Stimulated activated CD8-positive, alpha-beta memory T cell treated with anti-CD3 and anti-CD28 coated beads, Interleukin-15, amount 100 ng/mL, for 1 hour (primary cell): Measurements from ENCODE around the gene NDOR1.

ENCODE experiments used
- DNase-seq: peaks from one replicate; pipeline ENCODE4 v3.0.0-alpha.2; 2020; ENCODE audit warnings: low read depth

The NDOR1 gene

GRCh38 chr9:137183980-137184595, 21.4 kb upstream of the NDOR1 start:
- DNase-seq = no peak

DNA sequence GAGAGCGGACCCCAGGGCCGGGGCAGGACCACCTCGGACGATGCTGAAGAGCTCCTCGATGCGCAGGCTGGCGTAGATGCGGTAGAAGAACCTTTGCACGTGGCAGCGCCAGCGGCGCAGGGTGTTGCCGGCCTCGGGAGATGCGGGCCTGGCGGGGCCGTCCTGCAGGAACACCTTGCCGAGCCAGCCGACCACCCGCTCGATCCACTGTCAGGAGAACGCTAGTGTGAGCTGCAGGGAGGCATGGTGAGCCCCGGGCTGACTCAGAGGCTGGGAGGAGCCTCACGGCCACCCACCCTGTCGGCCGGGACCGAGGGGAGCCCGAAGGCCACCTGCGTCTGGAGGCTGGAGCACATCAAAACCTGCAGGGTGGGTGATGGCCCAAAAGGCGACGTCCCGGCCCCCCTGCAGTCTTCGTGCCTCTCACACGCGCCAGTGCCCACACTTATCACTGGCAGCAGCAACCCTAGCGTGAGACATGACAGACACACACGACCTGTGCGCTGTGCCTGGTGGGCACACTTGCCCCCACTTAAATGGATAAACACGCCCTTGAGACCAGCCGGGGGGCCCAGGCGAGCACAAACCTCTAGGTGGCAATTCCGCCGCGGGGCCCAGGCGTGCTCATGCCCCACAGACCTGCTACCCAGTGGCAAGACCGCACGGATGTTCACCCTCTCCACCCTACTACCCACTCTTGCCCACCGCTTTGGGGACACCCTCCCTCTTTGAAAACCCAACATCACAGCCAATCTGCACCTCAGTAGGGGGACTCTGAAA, 20.4 kb upstream of the NDOR1 start:
- no peak for DNase-seq

DNA sequence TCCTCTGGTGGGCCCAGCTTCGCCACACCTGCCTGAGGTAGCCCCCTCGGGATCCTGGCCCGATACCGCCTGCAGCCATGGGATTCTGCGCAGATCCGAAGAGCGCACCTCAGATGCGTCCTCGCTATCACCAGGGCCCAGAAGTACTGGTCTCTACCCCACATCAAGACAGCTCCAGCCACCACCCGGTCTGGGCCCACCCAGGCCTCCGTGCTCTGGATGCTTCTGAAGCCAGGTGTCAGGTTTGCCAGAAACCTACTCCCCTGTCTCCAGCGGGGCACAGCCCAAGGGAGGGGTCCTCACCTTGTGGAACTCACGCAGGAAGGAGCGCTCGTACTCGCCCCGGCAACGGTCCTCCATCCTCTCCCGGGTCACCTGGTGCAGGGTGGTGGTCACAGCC, 19.6 kb upstream of the NDOR1 start:
- no peak for DNase-seq

- DNase-seq = no peak
Measured at GRCh38 chr9:137186385-137186784, 19.1 kb upstream of the NDOR1 start.

DNA sequence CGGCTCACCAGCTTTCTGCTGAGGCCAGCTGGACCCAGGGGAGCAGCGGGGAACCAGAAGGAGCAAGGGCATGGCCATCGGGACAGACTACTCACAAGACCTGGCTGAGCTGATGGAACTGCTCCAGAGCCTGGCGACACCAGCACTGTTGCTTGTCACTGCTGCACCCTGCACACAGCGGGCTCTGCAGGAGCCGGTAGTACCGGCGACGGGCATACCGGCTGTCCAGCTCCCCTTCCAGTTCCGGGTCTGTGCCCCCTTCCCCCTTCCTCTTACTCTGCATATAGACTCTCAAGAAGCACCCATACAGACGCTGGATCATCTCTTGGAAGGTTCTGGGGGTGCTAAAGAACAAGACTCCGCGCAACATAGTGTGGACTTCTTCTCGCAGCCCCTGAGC, 18.1 kb upstream of the NDOR1 start:
- DNase-seq = no peak

DNA sequence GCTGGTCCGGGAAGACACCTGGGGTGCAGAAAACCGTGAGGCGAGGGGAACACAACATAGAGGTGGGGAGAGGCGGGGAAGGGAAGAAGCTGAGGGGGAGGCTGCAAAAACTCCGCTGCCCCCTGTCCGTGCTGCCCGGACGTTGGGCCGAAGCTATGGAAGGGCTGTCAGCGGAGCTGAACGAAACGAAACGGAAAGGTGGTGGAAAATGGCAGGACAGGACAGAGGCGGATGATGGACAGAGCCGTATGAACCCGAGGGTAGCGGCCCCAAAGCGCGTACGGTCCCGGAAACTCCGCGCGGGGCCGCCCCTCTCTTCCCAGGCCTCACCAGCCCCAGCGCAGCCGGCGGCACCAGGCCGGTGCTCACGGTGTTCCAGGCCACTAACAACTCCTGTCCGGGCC, 17.4 kb upstream of the NDOR1 start:
- no peak for DNase-seq

GRCh38 chr9:137188490-137189296, 16.8 kb upstream of the NDOR1 start, which contains the start of the genes ANAPC2 and SSNA1:
ANAPC2 (minus strand) TSS chr9:137188560; CDS start chr9:137188532, 28 bp downstream.
SSNA1 (plus strand) TSS chr9:137188676; CDS start chr9:137188727, 51 bp downstream.
- peak; percentile 85 for DNase-seq

DNA sequence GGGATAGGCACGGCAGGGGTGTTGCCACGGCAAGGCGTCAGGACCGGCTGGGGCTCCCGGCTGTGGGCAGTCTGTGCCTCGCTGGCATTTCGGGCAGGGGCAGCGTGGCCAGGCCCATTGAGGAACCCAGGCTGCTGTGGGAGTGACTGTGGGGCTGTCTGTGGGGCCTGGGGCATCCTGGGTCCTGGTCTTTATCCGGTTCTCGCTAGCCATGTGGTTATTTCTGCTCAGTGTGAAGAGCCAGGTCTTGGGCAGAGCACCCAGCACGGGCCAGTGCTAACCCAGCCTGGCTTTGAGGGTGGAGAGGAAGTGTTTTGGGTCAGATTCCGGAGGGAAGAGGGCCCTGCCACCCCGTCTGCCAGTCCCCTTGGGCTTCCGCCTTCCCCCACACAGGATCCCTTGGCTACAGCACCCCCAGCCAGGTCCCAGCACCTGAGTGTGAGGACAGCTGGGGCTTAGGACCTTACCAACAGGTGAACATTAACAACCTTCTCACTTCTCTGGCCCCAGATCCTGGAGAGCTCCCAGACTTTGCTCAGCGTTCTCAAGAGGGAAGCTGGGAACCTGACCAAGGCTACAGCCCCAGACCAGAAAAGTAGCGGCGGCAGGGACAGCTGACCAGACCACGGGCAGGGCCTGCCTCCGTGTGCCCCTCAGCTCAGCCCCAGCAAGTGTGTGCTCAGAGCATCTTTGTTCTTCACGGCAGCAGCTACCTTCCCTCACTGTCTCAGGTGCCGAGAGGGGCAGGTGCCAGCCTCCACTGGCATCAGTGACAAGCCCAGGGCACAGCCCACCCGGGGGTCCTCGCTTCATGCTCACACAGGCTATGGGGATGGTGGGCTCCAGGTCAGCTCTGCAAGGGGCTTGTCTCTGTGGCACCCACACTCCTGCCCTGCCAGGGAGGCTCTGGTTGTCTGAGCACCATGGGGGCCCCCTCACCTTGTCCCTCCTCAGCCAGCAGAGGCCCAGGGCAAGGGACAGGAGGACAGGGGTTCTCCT, 15.9 kb upstream of the NDOR1 start:
- no peak for DNase-seq

- DNase-seq = no peak
Measured at GRCh38 chr9:137190315-137190856, 15.1 kb upstream of the NDOR1 start.

GRCh38 chr9:137191245-137191644, 14.3 kb upstream of the NDOR1 start:
- no peak for DNase-seq

GRCh38 chr9:137191691-137192447, 13.6 kb upstream of the NDOR1 start:
- no peak for DNase-seq

DNA sequence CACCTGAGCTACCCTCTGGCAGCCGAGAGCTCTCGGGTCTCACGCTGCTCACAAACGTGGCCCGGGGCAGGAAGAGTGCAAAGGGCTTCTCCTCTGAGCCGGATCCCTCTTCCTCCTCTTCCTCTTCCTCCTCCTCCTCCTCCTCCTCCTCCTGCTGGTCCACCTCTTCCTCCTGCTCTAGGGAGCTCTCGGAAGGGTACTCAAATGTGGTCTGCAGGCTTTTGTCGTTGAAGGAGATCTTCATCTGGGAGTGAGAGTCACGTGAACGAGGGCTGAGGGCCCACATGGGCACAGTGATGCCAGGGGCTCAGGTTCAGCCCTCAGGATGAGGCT, 13.1 kb upstream of the NDOR1 start:
- no peak for DNase-seq

- no peak for DNase-seq
Measured at GRCh38 chr9:137192859-137193258, 12.6 kb upstream of the NDOR1 start.

- no peak for DNase-seq
Measured at GRCh38 chr9:137193771-137194170, 11.7 kb upstream of the NDOR1 start.

- no peak for DNase-seq
Measured at GRCh38 chr9:137194388-137194787, 11.1 kb upstream of the NDOR1 start.

GRCh38 chr9:137194909-137195308, 10.6 kb upstream of the NDOR1 start:
- no peak for DNase-seq

DNA sequence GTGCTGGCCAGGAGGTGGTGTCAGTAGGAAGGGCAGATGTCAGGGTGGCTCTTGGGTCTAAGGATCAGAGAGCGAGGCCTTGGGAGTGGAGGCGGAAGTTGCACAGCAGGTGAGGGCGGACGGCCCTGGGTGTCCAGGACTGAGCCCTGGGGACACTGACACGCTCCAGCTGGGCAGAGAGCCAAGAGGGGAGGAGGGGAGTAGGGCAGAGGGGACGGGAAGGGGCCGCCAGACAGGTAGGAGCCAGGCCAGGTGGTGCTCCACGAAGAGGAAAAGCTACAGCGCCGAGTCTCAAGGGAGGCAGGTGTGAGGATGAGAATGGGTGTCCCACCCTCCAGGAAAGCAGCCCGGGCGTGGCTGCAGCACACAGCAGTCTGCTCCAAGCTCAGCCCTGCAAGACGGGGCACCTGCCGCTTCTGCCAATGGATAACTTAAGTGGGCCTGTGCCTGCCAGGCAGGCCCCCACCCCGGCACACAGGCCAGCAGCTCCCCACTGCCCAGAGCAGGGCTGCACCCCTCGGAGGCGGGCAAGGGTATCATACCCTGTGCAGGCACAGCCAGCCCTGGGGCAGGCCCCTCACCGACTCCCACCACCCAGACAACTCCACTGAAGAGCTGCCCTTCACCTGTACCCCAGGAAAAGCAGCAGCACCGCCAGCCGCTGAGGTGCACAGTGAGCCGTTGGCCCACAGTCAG, 9.8 kb upstream of the NDOR1 start:
- DNase-seq = no peak

DNA sequence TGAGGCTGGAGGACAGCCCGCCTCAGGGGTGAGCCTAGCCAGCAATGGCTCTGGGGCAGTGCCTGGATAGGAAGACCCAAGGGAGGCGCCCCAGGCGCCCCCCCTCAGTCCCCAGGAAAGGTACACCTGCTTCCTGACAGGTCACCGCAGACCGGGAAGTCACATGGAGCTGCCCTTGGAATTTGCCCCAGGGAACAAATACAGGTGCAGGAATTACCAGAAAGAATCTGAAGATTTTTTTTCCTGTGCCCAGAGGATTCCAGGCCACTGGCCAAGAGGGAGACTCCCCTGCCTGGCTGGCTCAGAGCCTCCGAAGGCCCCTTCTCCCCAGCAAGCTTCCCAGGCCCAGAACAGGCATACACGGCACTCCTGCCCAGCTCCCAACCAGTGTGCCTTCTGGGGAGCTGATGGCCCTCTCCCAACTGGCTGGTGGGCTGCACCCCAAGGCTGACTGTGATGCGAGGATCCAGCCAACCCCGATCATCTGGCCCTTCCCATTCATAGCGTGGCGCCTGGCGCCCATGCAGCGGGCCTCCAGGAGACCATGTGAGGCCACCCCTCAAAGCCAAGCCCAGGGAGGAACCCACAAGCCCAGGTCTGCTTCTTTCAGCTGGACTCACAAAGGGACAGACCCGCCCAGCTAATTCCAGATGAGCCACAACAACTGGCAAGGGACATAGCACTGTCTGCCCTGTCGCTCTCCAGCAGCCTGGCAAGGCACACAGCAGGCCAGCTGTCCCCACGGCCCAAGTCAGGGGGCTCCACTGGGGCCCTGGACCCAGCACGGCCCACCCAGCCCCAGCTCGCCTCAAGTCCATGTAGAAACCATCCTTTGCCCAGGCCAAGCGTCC, 7.2 kb upstream of the NDOR1 start:
- no peak for DNase-seq

DNA sequence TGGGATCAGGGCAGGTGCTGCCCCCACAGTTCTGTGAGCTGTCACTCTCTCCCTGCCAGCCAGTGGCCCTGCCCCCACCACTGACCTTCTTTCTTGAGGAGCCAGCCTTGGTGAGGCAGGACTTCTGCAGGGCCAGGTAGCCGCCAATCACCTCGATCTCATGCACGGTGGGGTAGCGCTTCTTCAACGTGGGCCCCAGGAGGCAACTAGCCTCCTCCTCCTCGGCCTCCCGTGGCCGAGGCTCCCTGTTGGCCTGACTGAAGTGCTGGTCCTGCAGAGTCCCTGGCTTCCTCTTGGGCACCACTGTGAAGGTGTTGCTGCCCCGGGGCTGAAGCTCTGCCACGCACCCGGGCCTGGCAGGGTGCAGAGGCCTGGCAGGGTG, 6.6 kb upstream of the NDOR1 start:
- DNase-seq = no peak
